Measurements from ENCODE around the gene JPH3.

DNA sequence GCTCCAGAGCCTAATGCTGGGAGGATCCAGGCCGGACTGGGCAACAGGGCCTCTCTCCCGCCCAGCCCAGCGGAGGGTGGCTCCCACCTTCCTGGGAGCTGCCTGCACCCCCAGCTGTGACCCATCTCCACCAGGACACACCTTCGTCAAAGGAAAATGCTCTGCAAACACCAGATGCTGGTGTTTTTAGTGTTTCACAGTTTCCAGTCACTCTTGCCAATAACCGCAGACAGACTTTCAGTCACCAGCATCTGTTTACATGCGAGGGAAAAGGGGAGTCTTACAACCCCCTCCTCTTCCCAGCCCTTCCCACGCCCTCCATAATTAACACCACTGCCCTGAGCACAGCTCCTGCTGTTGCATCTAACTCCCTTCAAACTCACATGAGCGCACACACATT lies 138.1 kb downstream of the JPH3 start:
- TF ChIP-seq POLR2A (IDR thresholded peaks at IDR 0.05; ENCODE audit: low read length) (no peak), HMGXB4 (CRISPR knock-in tag; IDR thresholded peaks at IDR 0.05; ENCODE audit: borderline replicate concordance) (no peak), EP300 (IDR thresholded peaks at IDR 0.05) (no peak), HDAC2 (IDR thresholded peaks at IDR 0.05) (no peak), CTCF (IDR thresholded peaks at IDR 0.05) (no peak), NFE2L2 (conservative IDR thresholded peaks at IDR 0.05; ENCODE audit: low read length) (no peak), BHLHE40 (IDR thresholded peaks at IDR 0.05; ENCODE audit: low read depth, low read length) (no peak), USF2 (IDR thresholded peaks at IDR 0.05) (no peak), ZFP36 (IDR thresholded peaks at IDR 0.05; ENCODE audit: borderline replicate concordance, partially characterized antibody) (no peak), E2F6 (IDR thresholded peaks at IDR 0.05; ENCODE audit: borderline replicate concordance, low read depth) (no peak)
